GM12878 (cell line): ENCODE data around the gene EPS8L1. TPM values are rescaled to one million over a fixed set of nuclear protein-coding genes. Genes with fewer than 3 reads are reported as not detected.

Experiments
- ATAC-seq: fragments of 200-7000 bp; cut with Tn5 transposase; 3 replicates; pipeline ENCODE4 v1.9.1; 2020; ENCODE audit warnings: mild to moderate bottlenecking, moderate library complexity
- BruUV-seq: library from RNA; stranded (reverse); fragments of 400-500 nt; replicated peaks from 2 replicates; lab custom pipeline; 2021; lab: Mats Ljungman, UMichigan
- CTCF ChIA-PET: fragments of 300-600 bp; sonication (Branson Sonifier 250); formaldehyde crosslinking; extraction: SDS; loops from one replicate; lab custom pipeline; 2021; ENCODE audit warnings: inconsistent platforms; lab: Yijun Ruan, JAX
- POLR2A ChIA-PET: fragments of 350-600 bp; formaldehyde crosslinking; extraction: SDS; loops from one replicate; lab custom pipeline; 2021; ENCODE audit warnings: inconsistent platforms; lab: Charles Lee
- RAD21 ChIA-PET: fragments of 300-600 bp; sonication (Branson Sonifier 250); formaldehyde crosslinking; loops from one replicate; lab custom pipeline; 2023; ENCODE audit warnings: antibody characterized with exemption; ENCODE audit not compliant: unreplicated experiment; lab: Charles Lee
- SMC1A ChIA-PET: fragments of 300-600 bp; sonication (Branson Sonifier 250); formaldehyde crosslinking; loops from one replicate; lab custom pipeline; 2023; ENCODE audit not compliant: unreplicated experiment, uncharacterized antibody; lab: Charles Lee
- DNase-seq: peaks from one replicate; pipeline ENCODE4 v3.0.0-alpha.2; 2011; ENCODE audit warnings: low read depth, low spot score
- FAIRE-seq: peaks from 3 replicates; lab custom pipeline; 2011; peaks lifted over from hg19 to GRCh38; lab: Jason Lieb, UNC
- H2AFZ ChIP-seq: 2 replicates; pipeline ENCODE4 v1.6.0; 2011; ENCODE audit warnings: low read depth, low read length, control low read depth; ENCODE audit not compliant: control insufficient read depth
- H3K27ac ChIP-seq: 2 replicates; pipeline ENCODE4 v1.5.1; 2011; ENCODE audit warnings: control low read depth; ENCODE audit not compliant: control insufficient read depth, insufficient read depth
- H3K27me3 ChIP-seq, 2 experiments: replicated peaks in 1 of 2; 2 replicates each; pipeline versions ENCODE4 v1.6.0 to v1.6.1; 2011; ENCODE audit warnings: low read length in 1 of 2; ENCODE audit not compliant: control insufficient read depth in 2 of 2, insufficient read depth in 2 of 2
- H3K36me3 ChIP-seq, 2 experiments: 2 replicates each; pipeline ENCODE4 v1.5.1; 2011; ENCODE audit warnings: low read length in 1 of 2; ENCODE audit not compliant: control insufficient read depth in 2 of 2, insufficient read depth in 2 of 2
- H3K4me1 ChIP-seq: 2 replicates; pipeline ENCODE4 v1.6.1; 2011; ENCODE audit warnings: mild to moderate bottlenecking, low read length, moderate library complexity, mixed read lengths; ENCODE audit not compliant: control insufficient read depth, insufficient read depth
- H3K4me2 ChIP-seq: 2 replicates; pipeline ENCODE4 v1.6.0; 2011; ENCODE audit warnings: control low read depth; ENCODE audit not compliant: control insufficient read depth, insufficient read depth
- H3K4me3 ChIP-seq: fragments of 200-600 bp; sonication (generic); 2 replicates; pipeline ENCODE4 v1.5.1; 2016
- H3K79me2 ChIP-seq: 2 replicates; pipeline ENCODE4 v1.6.0; 2011; ENCODE audit warnings: low read length; ENCODE audit not compliant: control insufficient read depth, insufficient read depth
- H3K9ac ChIP-seq: 2 replicates; pipeline ENCODE4 v1.8.0; 2011; ENCODE audit warnings: low read length, control low read depth, mixed read lengths; ENCODE audit not compliant: control insufficient read depth, insufficient read depth
- H3K9me3 ChIP-seq: replicated peaks from 3 replicates; pipeline ENCODE4 v1.5.1; 2011; ENCODE audit warnings: mild to moderate bottlenecking, low read length; ENCODE audit not compliant: control insufficient read depth, insufficient read depth
- H4K20me1 ChIP-seq: 2 replicates; pipeline ENCODE4 v1.6.0; 2011; ENCODE audit not compliant: control insufficient read depth, insufficient read depth
- NR2F1 ChIP-seq: fragments of 450-650 bp; conservative IDR thresholded peaks from 2 replicates; pipeline ENCODE4 v1.6.1; 2017; ENCODE audit warnings: mild to moderate bottlenecking
- SMC3 ChIP-seq: IDR thresholded peaks from 2 replicates; pipeline ENCODE4 v1.6.1; 2011; ENCODE audit warnings: low read length, improper control_type of control experiment, borderline replicate concordance
- TCF12 ChIP-seq: IDR thresholded peaks from 2 replicates; pipeline ENCODE4 v1.6.1; 2011; ENCODE audit warnings: low read depth, mild to moderate bottlenecking, low read length
- TCF3 ChIP-seq: IDR thresholded peaks from 2 replicates; pipeline ENCODE4 v1.6.1; 2012; ENCODE audit warnings: low read depth, mild to moderate bottlenecking, low read length, borderline replicate concordance; ENCODE audit not compliant: insufficient read depth
- WGBS: methylation state at CpG from one replicate; pipeline ENCODE4 v1.1.6; 2016; ENCODE audit warnings: low lambda C conversion rate; ENCODE audit not compliant: insufficient replicate concordance, insufficient coverage; ENCODE audit errors: missing lambda C conversion rate; 5-methylcytosine and 5-hydroxymethylcytosine counted together
- in situ Hi-C: fragments of 300-500 bp; cut with MboI; formaldehyde crosslinking; loops from 9 replicates; pipeline ENCODE4 v1.14.3; 2018; ENCODE audit warnings: mixed read lengths
- intact Hi-C: fragments of 100-400 bp; cut with micrococcal nuclease; formaldehyde crosslinking; loops from one replicate; pipeline ENCODE4 v1.14.2; 2022; ENCODE audit not compliant: unreplicated experiment
- polyA plus RNA-seq, 11 experiments: library from polyadenylated mRNA; depleted of rRNA in 4 of 11; unstranded in 6 of 11; stranded (reverse) in 5 of 11; fragments of >200 nt; fragmentation: Nextera tagmentation in 4 of 11; fragmentation: Illumina TruSeq in 1 of 11; extraction: Ambion mirVana in 4 of 11; extraction: Trizol in 1 of 11; gene quantifications; 1 replicate in 1 of 11; 2 replicates in 10 of 11; pipeline versions ENCODE4 v1.2.1 to v1.2.3, GENCODE V29; 2011 to 2016; ENCODE audit warnings: inconsistent platforms in 2 of 11, missing spikeins in 2 of 11, low read depth in 1 of 11
- total RNA-seq, 4 experiments: library from RNA; depleted of rRNA in 3 of 4; stranded (reverse); fragments of >200 nt in 3 of 4; fragmentation: Illumina TruSeq in 1 of 4; extraction: Trizol in 1 of 4; gene quantifications; 2 replicates each; pipeline versions ENCODE4 v1.2.1 to v1.2.3, GENCODE V29; 2013 to 2021
- TF ChIP-seq, protein P1 (sequence below): fragments of 450-650 bp; IDR thresholded peaks from 2 replicates; pipeline ENCODE4 v1.6.1; 2014; ENCODE audit warnings: mild to moderate bottlenecking
- TF ChIP-seq, protein P2 (sequence below): fragments of 450-650 bp; IDR thresholded peaks from 2 replicates; pipeline ENCODE4 v1.6.1; 2017; ENCODE audit warnings: mild to moderate bottlenecking
- TF ChIP-seq, protein P3 (sequence below), 3 experiments: IDR thresholded peaks in 2 of 3; conservative IDR thresholded peaks in 1 of 3; 2 replicates each; pipeline ENCODE4 v1.5.1; 2011; ENCODE audit warnings: low read depth in 3 of 3, low read length in 3 of 3, mild to moderate bottlenecking in 3 of 3, control low read depth in 2 of 3, moderate library complexity in 2 of 3, inconsistent platforms in 1 of 3, mixed read lengths in 1 of 3; ENCODE audit not compliant: control insufficient read depth in 2 of 3, insufficient read depth in 1 of 3; ENCODE audit errors: extremely low read depth in 1 of 3

The EPS8L1 gene
- total and polyA plus RNA-seq, 10 of the 15 experiments (the other 5 are each of a cell fraction or from before 2014, with no cell fraction given), result 0.68 to 2.2 (median 0.96) TPM; not detected in 2

DNA sequence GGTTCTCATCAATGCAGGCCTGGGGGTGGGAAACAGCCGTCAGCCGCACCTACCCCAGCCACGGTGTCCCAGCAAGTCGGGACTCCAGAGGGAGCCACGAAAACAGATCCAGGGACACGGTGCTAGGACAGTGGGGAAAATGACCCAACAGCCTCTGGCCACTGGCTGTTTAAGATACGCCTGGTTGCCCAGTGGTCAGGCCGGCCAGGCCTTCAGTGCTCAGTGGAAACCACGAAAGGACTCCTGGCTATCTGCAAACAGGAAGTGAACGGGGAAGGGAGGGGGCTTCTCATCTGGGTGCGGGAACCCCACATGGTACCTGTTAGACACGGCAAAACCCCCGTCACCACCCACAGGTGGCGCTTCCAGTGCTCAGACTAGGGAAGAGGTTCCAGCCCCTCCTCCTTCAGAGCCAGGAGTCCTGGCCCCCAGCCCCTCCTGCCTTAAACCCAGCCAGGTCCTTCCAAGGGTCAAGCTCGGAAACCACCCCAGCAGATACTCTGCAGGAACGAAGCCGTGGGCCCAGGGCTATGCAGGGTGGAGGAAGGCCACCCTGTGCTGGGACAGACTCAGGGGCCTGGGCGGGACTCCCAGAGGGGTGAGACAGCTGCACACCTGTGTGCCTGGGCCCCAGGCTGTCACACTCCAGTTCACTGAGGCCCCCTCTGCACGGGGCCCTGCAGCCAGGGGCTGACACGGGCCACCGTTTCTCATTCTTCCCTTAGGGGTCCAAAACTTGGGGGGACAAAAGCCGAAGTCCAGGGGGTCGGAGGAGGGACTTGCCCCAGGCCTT is 37.3 kb downstream of the EPS8L1 start:
- Histone ChIP-seq H2AFZ (no peak overlapping the region), H3K4me3 (peak overlapping the region; percentile 42; the same call in 1 of the 2 replicates), H4K20me1 (peaks cover 3% of the 10 kb centered on the region; the same call in 1 of the 2 replicates), H3K4me2 (peak overlapping the region; percentile 5; the same call in 1 of the 2 replicates), H3K27me3 (no peaks in the 10 kb centered on the region), H3K4me1 (peaks cover 12% of the 10 kb centered on the region), H3K9me3 (no peaks in the 10 kb centered on the region), H3K9ac (no peak overlapping the region), H3K36me3 (peaks cover 0 to 6% of the 10 kb centered on the region in 2 experiments; a peak in 3 of 4 replicates), H3K27ac (no peak overlapping the region), H3K79me2 (peaks cover 38% of the 10 kb centered on the region)
- FAIRE-seq (no peak), DNase-seq (no peak), ATAC-seq (peak; percentile 10)
- CTCF ChIA-PET, result interaction anchor here (0.7 to 1.0 kb wide), 3 partner anchors 9 to 439 kb away, joined by 3 to 4 read pairs (median 3); no protein-coding TSS in a partner anchor
- RAD21 ChIA-PET, result no interaction called here
- TF ChIP-seq, protein P1, sequence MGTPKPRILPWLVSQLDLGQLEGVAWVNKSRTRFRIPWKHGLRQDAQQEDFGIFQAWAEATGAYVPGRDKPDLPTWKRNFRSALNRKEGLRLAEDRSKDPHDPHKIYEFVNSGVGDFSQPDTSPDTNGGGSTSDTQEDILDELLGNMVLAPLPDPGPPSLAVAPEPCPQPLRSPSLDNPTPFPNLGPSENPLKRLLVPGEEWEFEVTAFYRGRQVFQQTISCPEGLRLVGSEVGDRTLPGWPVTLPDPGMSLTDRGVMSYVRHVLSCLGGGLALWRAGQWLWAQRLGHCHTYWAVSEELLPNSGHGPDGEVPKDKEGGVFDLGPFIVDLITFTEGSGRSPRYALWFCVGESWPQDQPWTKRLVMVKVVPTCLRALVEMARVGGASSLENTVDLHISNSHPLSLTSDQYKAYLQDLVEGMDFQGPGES, result no peak
- no peak for TF ChIP-seq SMC3
- peak; percentile 22; the same call in 1 of the 2 replicates for TF ChIP-seq NR2F1
- TF ChIP-seq TCF3, result 0 out of 2 replicates have a peak, but pooled peaks have one; percentile 28
- TF ChIP-seq, protein P2, sequence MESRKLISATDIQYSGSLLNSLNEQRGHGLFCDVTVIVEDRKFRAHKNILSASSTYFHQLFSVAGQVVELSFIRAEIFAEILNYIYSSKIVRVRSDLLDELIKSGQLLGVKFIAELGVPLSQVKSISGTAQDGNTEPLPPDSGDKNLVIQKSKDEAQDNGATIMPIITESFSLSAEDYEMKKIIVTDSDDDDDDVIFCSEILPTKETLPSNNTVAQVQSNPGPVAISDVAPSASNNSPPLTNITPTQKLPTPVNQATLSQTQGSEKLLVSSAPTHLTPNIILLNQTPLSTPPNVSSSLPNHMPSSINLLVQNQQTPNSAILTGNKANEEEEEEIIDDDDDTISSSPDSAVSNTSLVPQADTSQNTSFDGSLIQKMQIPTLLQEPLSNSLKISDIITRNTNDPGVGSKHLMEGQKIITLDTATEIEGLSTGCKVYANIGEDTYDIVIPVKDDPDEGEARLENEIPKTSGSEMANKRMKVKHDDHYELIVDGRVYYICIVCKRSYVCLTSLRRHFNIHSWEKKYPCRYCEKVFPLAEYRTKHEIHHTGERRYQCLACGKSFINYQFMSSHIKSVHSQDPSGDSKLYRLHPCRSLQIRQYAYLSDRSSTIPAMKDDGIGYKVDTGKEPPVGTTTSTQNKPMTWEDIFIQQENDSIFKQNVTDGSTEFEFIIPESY, result no peak
- TF ChIP-seq, protein P3, sequence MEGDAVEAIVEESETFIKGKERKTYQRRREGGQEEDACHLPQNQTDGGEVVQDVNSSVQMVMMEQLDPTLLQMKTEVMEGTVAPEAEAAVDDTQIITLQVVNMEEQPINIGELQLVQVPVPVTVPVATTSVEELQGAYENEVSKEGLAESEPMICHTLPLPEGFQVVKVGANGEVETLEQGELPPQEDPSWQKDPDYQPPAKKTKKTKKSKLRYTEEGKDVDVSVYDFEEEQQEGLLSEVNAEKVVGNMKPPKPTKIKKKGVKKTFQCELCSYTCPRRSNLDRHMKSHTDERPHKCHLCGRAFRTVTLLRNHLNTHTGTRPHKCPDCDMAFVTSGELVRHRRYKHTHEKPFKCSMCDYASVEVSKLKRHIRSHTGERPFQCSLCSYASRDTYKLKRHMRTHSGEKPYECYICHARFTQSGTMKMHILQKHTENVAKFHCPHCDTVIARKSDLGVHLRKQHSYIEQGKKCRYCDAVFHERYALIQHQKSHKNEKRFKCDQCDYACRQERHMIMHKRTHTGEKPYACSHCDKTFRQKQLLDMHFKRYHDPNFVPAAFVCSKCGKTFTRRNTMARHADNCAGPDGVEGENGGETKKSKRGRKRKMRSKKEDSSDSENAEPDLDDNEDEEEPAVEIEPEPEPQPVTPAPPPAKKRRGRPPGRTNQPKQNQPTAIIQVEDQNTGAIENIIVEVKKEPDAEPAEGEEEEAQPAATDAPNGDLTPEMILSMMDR (IDR thresholded peaks at IDR 0.05 in 2 of 3, conservative IDR thresholded peaks at IDR 0.05 in 1 of 3; ENCODE audit: control insufficient read depth in 2 of 3, extremely low read depth in 1 of 3, insufficient read depth in 1 of 3, low read depth in 3 of 3, low read length in 3 of 3), result peak; percentile 9 to 25 (median 14); a peak in 2 of 6 replicates
- 0 out of 2 replicates have a peak, but pooled peaks have one; percentile 11 for TF ChIP-seq TCF12
- intact Hi-C loops (no loop called here), in situ Hi-C loops (no loop called here)
- 54% methylated on average over 23 of the region's 23 CpGs for WGBS
- SMC1A ChIA-PET, result interaction anchor here (1.8 kb wide), 1 partner anchor 28 kb away, joined by 4 read pairs; no protein-coding TSS in a partner anchor
- POLR2A ChIA-PET, result no interaction called here
- no TSS peak for BruUV-seq
